Measurements from ENCODE around the gene PDGFD.

Gene PDGFD

DNA sequence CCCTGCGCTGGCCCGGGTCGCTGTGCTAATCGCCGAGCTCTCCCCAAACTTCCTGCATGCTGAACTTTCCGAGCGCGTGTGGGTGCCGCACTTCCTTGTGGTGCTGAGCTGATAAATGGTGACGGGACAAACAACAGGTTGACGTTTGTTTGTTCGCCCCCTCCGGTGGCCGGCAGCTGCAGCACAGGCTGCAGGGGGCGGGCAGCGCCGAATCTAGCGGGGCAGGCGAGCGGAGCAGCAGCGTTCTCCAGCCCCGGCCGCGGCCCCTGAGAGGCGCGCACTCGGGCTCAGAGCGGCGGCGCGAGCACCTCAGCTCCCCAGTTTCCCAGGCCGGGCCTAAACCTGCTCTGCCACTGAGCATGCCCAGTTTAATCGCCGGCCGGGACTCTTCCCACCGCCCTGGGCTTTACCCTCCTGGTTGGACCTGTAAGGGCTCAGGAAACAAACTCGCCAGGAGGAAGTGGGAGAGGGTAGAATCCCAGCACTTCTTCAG lies at the start of gene PDGFD:
Gene PDGFD (minus strand): TSS at position 120 of the 493 bp plus-strand sequence.
- DNase-seq, result peak; percentile 75

- DNase-seq, result no peak
Observed at GRCh38 chr11:104206936-104207335, 43.0 kb upstream of the PDGFD start.

DNA sequence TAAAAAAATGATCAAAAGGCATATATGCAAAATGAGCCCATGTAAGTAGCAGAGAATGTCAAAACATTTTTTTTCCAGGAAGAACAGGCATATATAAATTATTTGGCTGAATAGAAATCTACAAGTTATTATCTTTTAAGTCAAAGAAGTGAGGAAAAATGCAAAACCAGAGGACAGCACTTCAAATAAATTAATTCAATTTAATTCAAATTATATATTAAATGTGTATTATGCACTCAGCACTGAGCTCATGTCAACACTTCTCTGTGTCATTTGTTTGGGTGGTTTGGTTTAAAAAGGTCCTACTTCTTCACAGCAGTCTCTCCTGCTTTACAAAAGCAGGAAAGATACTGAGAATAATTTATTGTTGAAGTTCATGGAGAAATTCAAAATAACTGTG lies 41.9 kb upstream of the PDGFD start:
- DNase-seq, result no peak

DNA sequence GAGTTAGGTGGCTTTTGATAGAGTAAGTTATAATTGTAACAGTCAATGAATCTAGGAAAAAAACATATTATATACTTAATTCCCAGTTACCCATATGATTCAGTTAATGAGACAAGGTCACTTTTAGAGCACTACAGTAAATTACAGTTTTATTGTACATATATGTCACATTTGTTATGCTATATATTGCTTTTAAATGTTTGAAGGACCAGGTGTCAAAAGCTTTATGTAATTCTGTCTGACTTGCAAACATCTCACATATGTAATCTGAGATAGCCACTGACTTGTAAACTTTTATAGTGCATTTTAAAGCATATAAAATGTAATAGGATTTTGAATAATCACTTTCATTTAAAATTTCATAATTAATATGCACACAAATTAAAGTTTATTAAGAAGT lies 36.7 kb upstream of the PDGFD start:
- DNase-seq, result no peak

- DNase-seq, result no peak
Observed at GRCh38 chr11:104199053-104199452, 35.1 kb upstream of the PDGFD start.

- DNase-seq, result peak; percentile 19
Observed at GRCh38 chr11:104198576-104198975, 34.6 kb upstream of the PDGFD start.

GRCh38 chr11:104191124-104191523 lies 27.2 kb upstream of the PDGFD start:
- peak; percentile 74 for DNase-seq

DNA sequence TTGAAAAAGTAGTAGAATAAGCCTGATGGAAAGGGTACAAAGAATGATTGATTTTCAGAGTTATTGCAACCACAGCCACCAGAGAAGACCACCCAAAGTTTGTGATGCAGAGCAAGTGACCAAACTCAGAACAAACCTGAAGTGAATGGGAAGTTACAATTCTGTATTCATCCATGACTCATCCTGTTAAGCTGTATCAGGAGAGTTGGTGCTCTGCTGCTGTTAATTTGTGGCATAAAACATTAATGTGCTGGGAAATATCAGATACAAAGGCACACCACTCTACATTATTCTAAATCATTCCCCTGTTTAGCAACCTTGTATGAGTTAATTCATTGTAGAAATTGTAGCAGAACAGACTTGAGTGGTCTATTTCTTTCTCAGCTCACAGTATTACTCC lies 19.6 kb upstream of the PDGFD start:
- DNase-seq, result no peak

DNA sequence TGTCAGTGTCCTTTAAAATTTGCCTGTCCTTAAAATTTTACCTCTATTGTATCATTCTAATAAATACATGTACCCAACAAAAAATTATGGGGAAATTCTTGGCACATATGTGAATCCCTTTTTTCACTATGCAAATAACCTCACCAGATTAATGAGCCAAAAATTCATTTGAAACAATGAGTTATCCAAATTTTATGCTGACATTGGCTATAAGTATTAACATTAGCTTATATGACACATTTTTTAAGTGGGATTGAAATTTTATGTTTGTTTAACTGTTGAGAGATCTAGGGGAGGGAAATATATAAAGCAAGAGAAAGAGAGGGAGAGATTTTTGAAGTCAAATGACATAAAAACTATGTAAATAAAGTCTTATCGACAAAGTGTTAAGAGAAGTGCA lies 11.8 kb upstream of the PDGFD start:
- DNase-seq, result no peak

GRCh38 chr11:104169091-104169490 lies 5.1 kb upstream of the PDGFD start:
- DNase-seq, result no peak

- DNase-seq, result no peak
Observed at GRCh38 chr11:104165014-104165413, 1.1 kb upstream of the PDGFD start.

DNA sequence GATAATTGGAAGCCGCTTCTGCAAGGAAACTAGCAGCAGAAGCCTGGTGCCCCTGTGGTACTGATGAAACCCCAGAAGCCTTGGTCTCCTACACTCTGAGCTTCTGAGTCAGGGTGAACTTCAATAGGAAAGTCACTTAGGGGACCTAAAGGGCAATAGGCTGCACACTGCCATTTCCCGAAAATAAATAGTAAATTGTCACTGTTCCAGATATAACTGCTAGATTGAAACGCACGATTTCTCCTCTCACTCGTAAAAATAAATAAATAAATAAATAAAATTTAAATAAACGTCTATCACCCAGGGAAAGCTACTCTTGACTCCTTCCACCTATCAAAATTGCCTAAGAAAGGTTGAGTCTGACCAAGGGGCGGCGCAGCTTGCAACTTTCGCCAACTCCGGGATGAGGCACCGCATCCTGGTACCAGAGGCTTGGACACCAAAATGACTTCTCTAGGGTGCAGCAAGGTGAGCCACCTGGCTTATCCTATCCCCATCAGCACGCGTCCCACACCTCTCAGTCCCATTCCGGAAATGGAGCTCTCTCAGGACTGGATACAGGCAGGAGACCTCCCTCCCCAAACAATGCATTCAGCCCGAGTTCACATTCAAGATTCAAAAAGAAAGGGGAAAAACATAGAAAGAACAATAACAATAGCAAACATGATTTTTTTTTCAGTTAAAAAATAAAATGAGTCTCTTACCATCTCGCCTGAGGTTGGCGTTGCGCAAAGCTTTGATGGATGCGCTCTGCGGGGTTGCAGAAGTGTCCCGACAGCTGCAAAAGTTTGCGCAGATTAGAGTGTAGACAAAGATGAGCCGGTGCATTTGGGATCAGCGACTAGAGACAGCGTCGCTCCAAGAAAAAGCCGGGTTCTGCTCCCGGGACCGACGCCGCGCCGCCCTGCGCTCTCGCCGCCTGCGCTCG lies 583 bp downstream of the PDGFD start:
- DNase-seq, result peak; percentile 28

GRCh38 chr11:104161751-104162450 lies 2.0 kb downstream of the PDGFD start:
- DNase-seq, result peak; percentile 18

DNA sequence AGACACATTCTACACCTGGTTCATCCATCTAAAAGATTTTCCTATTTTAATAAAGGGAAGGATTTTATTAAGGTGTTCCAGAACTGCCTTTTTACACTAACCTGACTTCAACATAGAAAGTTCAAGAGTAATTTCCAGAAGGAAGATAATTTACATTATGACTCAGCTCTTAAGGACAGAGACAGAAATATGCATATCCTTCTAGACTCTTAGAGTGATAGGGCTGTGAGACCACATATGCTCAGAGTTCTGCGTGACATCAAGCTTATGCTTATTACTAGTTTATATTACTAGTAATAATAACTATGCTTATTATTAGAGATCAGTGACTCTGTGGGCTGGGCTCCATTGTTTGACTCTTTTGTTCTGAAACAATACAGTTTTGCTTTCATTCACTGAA lies 4.6 kb downstream of the PDGFD start:
- peak; percentile 34 for DNase-seq

DNA sequence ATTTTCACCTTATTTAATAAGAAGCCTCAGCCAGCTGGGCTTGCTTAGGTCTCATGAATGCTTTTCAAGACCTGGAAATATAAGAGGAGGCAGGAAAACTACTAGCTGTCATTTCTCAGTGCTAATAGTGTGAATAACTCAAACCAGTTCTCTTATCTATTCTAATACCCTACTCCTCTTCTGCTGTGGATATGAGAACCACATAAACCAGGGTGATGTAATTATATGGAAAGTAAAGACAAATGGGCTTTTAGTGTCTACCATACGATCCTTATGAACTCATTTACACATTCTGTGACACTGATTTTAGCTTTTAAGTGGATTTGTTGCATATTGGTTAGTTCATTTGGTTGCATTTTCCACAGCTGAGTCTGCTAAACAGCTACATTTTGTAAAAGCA lies 8.6 kb downstream of the PDGFD start:
- no peak for DNase-seq

GRCh38 chr11:104154296-104154695 lies 9.7 kb downstream of the PDGFD start:
- DNase-seq, result no peak

DNA sequence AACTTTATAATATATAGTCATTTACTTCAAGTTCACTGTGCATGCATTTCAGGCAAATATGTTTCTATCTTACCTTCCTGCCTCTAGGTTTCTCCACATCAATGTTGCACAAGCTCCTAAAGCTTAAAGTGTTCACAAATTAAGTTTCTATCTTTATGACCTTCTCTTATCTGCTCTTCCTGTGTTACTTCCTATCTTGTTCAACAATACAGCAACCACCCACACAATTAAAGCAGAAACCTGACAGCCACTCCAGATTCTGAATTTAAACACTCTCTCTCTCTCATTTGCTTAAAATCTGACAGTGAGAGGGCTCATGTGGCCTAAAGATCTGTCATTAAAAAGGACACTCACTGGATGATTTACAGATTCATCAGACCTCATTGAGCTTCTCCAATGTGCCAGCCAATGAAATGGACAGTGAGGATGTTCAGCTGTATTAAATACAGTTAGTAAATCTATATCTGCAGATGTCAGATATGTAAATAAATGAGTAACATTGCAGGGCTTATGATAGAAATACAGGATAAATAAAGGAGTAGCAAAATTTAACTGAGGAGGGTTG lies 10.9 kb downstream of the PDGFD start:
- DNase-seq, result no peak

DNA sequence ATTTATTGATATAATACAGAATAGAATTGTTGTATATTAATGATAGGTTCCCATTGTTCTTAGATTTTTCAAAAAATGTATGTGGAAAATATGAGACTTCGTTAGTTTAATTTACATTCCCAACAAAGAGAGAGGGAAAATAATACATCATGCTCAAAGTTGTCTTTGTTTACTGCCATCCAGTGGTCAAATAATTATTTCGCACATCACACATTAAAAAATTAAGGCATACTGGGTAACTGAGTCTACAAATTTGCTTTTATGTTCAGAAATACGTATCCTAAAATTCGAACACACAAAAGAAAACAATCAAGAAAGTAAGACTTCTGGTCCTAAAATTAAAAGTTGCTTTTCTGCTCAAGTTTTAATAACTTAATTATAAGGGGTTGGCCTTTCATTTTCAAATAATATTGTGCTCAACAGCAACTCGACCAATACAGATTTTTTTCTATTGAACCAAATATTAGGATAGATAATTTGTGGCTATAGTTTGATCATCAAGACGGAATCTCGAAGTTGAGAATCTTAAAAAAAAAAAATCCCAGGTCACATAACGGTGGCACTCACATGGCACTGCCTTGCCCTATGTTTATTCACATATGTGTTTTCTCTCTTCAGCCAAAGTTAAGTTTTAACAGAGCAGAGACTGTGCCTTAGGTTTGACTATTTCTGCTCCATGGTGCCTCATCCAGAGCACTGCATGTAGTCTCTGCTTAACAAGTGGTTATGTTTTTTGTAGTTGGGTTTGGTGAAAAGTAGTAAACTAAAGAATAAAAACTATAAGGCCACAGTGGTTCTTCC lies 12.3 kb downstream of the PDGFD start:
- peak; percentile 16 for DNase-seq

GRCh38 chr11:104148706-104149105 lies 15.2 kb downstream of the PDGFD start:
- peak; percentile 43 for DNase-seq

GRCh38 chr11:104148074-104148473 lies 15.9 kb downstream of the PDGFD start:
- peak; percentile 78 for DNase-seq

DNA sequence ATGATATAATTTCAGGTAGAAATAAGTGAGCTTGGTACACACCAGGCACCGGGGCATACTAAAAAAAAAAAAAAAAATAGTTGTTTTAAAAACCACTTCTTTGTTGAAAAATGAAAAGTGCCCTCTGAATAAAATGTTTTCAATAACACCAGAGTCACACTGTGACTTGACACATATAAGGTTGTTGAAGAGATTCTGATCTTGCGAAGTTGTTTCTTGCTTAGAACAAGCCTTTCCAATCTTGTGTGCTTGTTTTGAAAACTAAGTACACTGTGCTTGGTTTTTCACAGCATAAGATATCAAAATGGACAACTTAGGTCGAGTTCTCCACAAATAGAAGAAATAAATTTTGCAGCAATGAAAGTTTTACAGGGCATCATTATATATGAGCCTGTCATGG lies 17.0 kb downstream of the PDGFD start:
- no peak for DNase-seq

GRCh38 chr11:104146421-104146820 lies 17.5 kb downstream of the PDGFD start:
- DNase-seq, result peak; percentile 46

GRCh38 chr11:104145062-104145461 lies 18.9 kb downstream of the PDGFD start:
- DNase-seq, result no peak
